ENCODE data around the gene ALG8. TPM values are rescaled to one million over a fixed set of nuclear protein-coding genes. Genes with fewer than 3 reads are reported as not detected.

ALG8 gene
- total RNA-seq: 44.3 and 51.9 TPM in 2 replicates

GRCh38 chr11:78139422-78140391 is at the start of gene ALG8:
TSS of gene ALG8 (minus strand) at chr11:78139626. CDS start at chr11:78139588, 38 bp downstream.

GRCh38 chr11:78188286-78189173 is 49.1 kb upstream of the ALG8 start, which contains the start of the genes KCTD21 and USP35:
TSS of gene KCTD21 (minus strand) at chr11:78188626. CDS start at chr11:78174554, 14,072 bp downstream.
TSS of gene USP35 (plus strand) at chr11:78188919. CDS start at chr11:78196246, 7,327 bp downstream.

GRCh38 chr11:78079232-78080083 is 60.0 kb downstream of the ALG8 start, which contains the start of gene NDUFC2:
TSS of gene NDUFC2 (minus strand) at chr11:78079862. CDS start at chr11:78079744, 118 bp downstream.

GRCh38 chr11:78063440-78064181 is 75.8 kb downstream of the ALG8 start, which contains the start of gene THRSP:
TSS of gene THRSP (plus strand) at chr11:78063861. CDS start at chr11:78063882, 21 bp downstream.

Small RNA genes lying within 50 kb of the gene (small RNA-seq; reads per million reads assigned to genes)
- gene RNU6-126P: not detected

Other genes with a start within 250 kb of the ALG8 start
- 52.9 and 59.5 TPM in 2 replicates for gene INTS4, start 145.0 kb downstream of the ALG8 start, total RNA-seq
- 1.1 and 1.2 TPM in 2 replicates for gene KCTD14, start 116.3 kb downstream of the ALG8 start, total RNA-seq
- not detected in 2 replicates for gene THRSP, start 75.8 kb downstream of the ALG8 start, total RNA-seq
- 128 and 143 TPM in 2 replicates for gene NDUFC2, start 59.8 kb downstream of the ALG8 start, total RNA-seq
- 7.8 and 8.0 TPM in 2 replicates for gene KCTD21, start 49.0 kb upstream of the ALG8 start, total RNA-seq
- 6.6 and 8.9 TPM in 2 replicates for gene USP35, start 49.3 kb upstream of the ALG8 start, total RNA-seq

Data from thoracic aorta endothelial cell (primary cell).